Measurements from ENCODE around the gene RNF41.

RNF41 gene

GRCh38 chr12:56221232-56221756 lies 428 bp downstream of the RNF41 start:
- no peak overlapping the region for H2AK5ac ChIP-seq (ENCODE audit: low read depth, low read length)
- peak overlapping the region; percentile 47 for H2BK5ac ChIP-seq (ENCODE audit: low read length)
- no peaks in the 10 kb centered on the region for H3K9me3 ChIP-seq (replicated peaks in 1 of 2; ENCODE audit: control insufficient read depth in 2 of 2, insufficient read depth in 1 of 2, low read depth in 1 of 2, low read length in 2 of 2)
- peak overlapping the region; percentile 2 for H2BK120ac ChIP-seq (ENCODE audit: low read depth, low read length)
- peak overlapping the region; percentile 88 for H2AFZ ChIP-seq (ENCODE audit: low read length)
- peak overlapping the region; percentile 12 for H3K14ac ChIP-seq (ENCODE audit: low read length)
- H4K91ac ChIP-seq (ENCODE audit: low read depth, low read length, poor library complexity), result no peak overlapping the region
- peak overlapping the region; percentile 95 for H3K27ac ChIP-seq (replicated peaks; ENCODE audit: low read length)
- H3K36me3 ChIP-seq (replicated peaks in 1 of 2; ENCODE audit: control insufficient read depth in 2 of 2, insufficient read depth in 2 of 2, low read length in 2 of 2), result peaks cover 11 to 25% of the 10 kb centered on the region in 2 donors
- no CpG with 5 or more reads among the region's 21 CpGs for WGBS, 2 donors (ENCODE audit: extremely low coverage in 2 of 2, insufficient read length in 2 of 2, insufficient replicate concordance in 1 of 2)
- H2BK12ac ChIP-seq (ENCODE audit: low read length), result no peak overlapping the region
- H3K27me3 ChIP-seq (ENCODE audit: control insufficient read depth in 3 of 3, insufficient read depth in 3 of 3, low read depth in 1 of 3, low read length in 3 of 3), result no peaks in the 10 kb centered on the region
- H3K4me2 ChIP-seq (ENCODE audit: insufficient read depth, low read length, poor library complexity, severe bottlenecking), result peak overlapping the region; percentile 79
- peaks cover 10% of the 10 kb centered on the region for H3K79me1 ChIP-seq (ENCODE audit: low read depth, low read length)
- H3K23ac ChIP-seq (ENCODE audit: low read depth, low read length, poor library complexity), result peak overlapping the region; percentile 96
- H3K4me3 ChIP-seq (ENCODE audit: low read length in 2 of 2), result peak overlapping the region; percentile 72 to 88
- H3K4me1 ChIP-seq (ENCODE audit: control insufficient read depth in 2 of 2, insufficient read depth in 1 of 2, low read depth in 1 of 2, low read length in 2 of 2), result peaks cover 2 to 13% of the 10 kb centered on the region in 2 donors
- H3K4ac ChIP-seq (ENCODE audit: low read length), result no peak overlapping the region
- H4K8ac ChIP-seq (ENCODE audit: low read depth, low read length), result no peak overlapping the region
- H3K18ac ChIP-seq (ENCODE audit: low read length), result peak overlapping the region; percentile 90
- no peak overlapping the region for H2BK15ac ChIP-seq (ENCODE audit: low read length)
- H3K9ac ChIP-seq (ENCODE audit: low read depth, low read length, poor library complexity), result peak overlapping the region; percentile 90
- DNase-seq (ENCODE audit: low spot score), result peak; percentile 65

GRCh38 chr12:56220611-56221231 lies 1.0 kb downstream of the RNF41 start:
- H3K23ac ChIP-seq (ENCODE audit: low read depth, low read length, poor library complexity), result no peak overlapping the region
- H3K18ac ChIP-seq (ENCODE audit: low read length), result no peak overlapping the region
- peak overlapping the region; percentile 88 for H2AFZ ChIP-seq (ENCODE audit: low read length)
- no peaks in the 10 kb centered on the region for H3K9me3 ChIP-seq (replicated peaks in 1 of 2; ENCODE audit: control insufficient read depth in 2 of 2, insufficient read depth in 1 of 2, low read depth in 1 of 2, low read length in 2 of 2)
- H3K36me3 ChIP-seq (replicated peaks in 1 of 2; ENCODE audit: control insufficient read depth in 2 of 2, insufficient read depth in 2 of 2, low read length in 2 of 2), result peaks cover 9 to 23% of the 10 kb centered on the region in 2 donors
- H4K91ac ChIP-seq (ENCODE audit: low read depth, low read length, poor library complexity), result no peak overlapping the region
- H3K9ac ChIP-seq (ENCODE audit: low read depth, low read length, poor library complexity), result peak overlapping the region; percentile 90
- peaks cover 2 to 13% of the 10 kb centered on the region in 2 donors for H3K4me1 ChIP-seq (ENCODE audit: control insufficient read depth in 2 of 2, insufficient read depth in 1 of 2, low read depth in 1 of 2, low read length in 2 of 2)
- no peak overlapping the region for H2AK5ac ChIP-seq (ENCODE audit: low read depth, low read length)
- H2BK15ac ChIP-seq (ENCODE audit: low read length), result no peak overlapping the region
- H2BK12ac ChIP-seq (ENCODE audit: low read length), result no peak overlapping the region
- no CpG with 5 or more reads among the region's 10 CpGs for WGBS, 2 donors (ENCODE audit: extremely low coverage in 2 of 2, insufficient read length in 2 of 2, insufficient replicate concordance in 1 of 2)
- peak; percentile 5 for DNase-seq (ENCODE audit: low spot score)
- H3K14ac ChIP-seq (ENCODE audit: low read length), result no peak overlapping the region
- no peak overlapping the region for H2BK5ac ChIP-seq (ENCODE audit: low read length)
- no peaks in the 10 kb centered on the region for H3K27me3 ChIP-seq (ENCODE audit: control insufficient read depth in 3 of 3, insufficient read depth in 3 of 3, low read depth in 1 of 3, low read length in 3 of 3)
- H3K4me3 ChIP-seq (ENCODE audit: low read length in 2 of 2), result peak overlapping the region; percentile 72 to 88
- no peak overlapping the region for H3K4ac ChIP-seq (ENCODE audit: low read length)
- H3K27ac ChIP-seq (replicated peaks; ENCODE audit: low read length), result peak overlapping the region; percentile 95
- H2BK120ac ChIP-seq (ENCODE audit: low read depth, low read length), result peak overlapping the region; percentile 2
- peak overlapping the region; percentile 79 for H3K4me2 ChIP-seq (ENCODE audit: insufficient read depth, low read length, poor library complexity, severe bottlenecking)
- H3K79me1 ChIP-seq (ENCODE audit: low read depth, low read length), result peaks cover 10% of the 10 kb centered on the region
- no peak overlapping the region for H4K8ac ChIP-seq (ENCODE audit: low read depth, low read length)

- Histone ChIP-seq H3K4me2 (ENCODE audit: insufficient read depth, low read length, poor library complexity, severe bottlenecking) (no peak overlapping the region), H3K23ac (ENCODE audit: low read depth, low read length, poor library complexity) (no peak overlapping the region), H4K91ac (ENCODE audit: low read depth, low read length, poor library complexity) (no peak overlapping the region), H3K4me1 (ENCODE audit: control insufficient read depth in 2 of 2, insufficient read depth in 1 of 2, low read depth in 1 of 2, low read length in 2 of 2) (peaks cover 2 to 10% of the 10 kb centered on the region in 2 donors), H3K9ac (ENCODE audit: low read depth, low read length, poor library complexity) (no peak overlapping the region), H3K79me1 (ENCODE audit: low read depth, low read length) (peaks cover 10% of the 10 kb centered on the region), H2BK120ac (ENCODE audit: low read depth, low read length) (no peak overlapping the region), H3K4ac (ENCODE audit: low read length) (no peak overlapping the region), H3K36me3 (replicated peaks in 1 of 2; ENCODE audit: control insufficient read depth in 2 of 2, insufficient read depth in 2 of 2, low read length in 2 of 2) (peaks cover 12 to 22% of the 10 kb centered on the region in 2 donors), H3K18ac (ENCODE audit: low read length) (no peak overlapping the region), H2BK12ac (ENCODE audit: low read length) (no peak overlapping the region), H2AK5ac (ENCODE audit: low read depth, low read length) (no peak overlapping the region), H4K8ac (ENCODE audit: low read depth, low read length) (no peak overlapping the region), H3K27me3 (ENCODE audit: control insufficient read depth in 3 of 3, insufficient read depth in 3 of 3, low read depth in 1 of 3, low read length in 3 of 3) (no peaks in the 10 kb centered on the region), H2AFZ (ENCODE audit: low read length) (no peak overlapping the region), H3K27ac (replicated peaks; ENCODE audit: low read length) (no peak overlapping the region), H3K14ac (ENCODE audit: low read length) (no peak overlapping the region), H2BK5ac (ENCODE audit: low read length) (no peak overlapping the region), H3K9me3 (replicated peaks in 1 of 2; ENCODE audit: control insufficient read depth in 2 of 2, insufficient read depth in 1 of 2, low read depth in 1 of 2, low read length in 2 of 2) (no peaks in the 10 kb centered on the region), H3K4me3 (ENCODE audit: low read length in 2 of 2) (no peak overlapping the region), H2BK15ac (ENCODE audit: low read length) (no peak overlapping the region)
- no CpG with 5 or more reads among the region's 9 CpGs for WGBS, 2 donors (ENCODE audit: extremely low coverage in 2 of 2, insufficient read length in 2 of 2, insufficient replicate concordance in 1 of 2)
- no peak for DNase-seq (ENCODE audit: low spot score)
Observed at GRCh38 chr12:56219840-56220239, 1.9 kb downstream of the RNF41 start.

- Histone ChIP-seq H2AK5ac (ENCODE audit: low read depth, low read length) (no peak overlapping the region), H2BK5ac (ENCODE audit: low read length) (no peak overlapping the region), H3K18ac (ENCODE audit: low read length) (no peak overlapping the region), H2BK12ac (ENCODE audit: low read length) (no peak overlapping the region), H3K27me3 (ENCODE audit: control insufficient read depth in 3 of 3, insufficient read depth in 3 of 3, low read depth in 1 of 3, low read length in 3 of 3) (no peaks in the 10 kb centered on the region), H3K79me1 (ENCODE audit: low read depth, low read length) (peaks cover 10% of the 10 kb centered on the region), H3K9ac (ENCODE audit: low read depth, low read length, poor library complexity) (no peak overlapping the region), H3K4ac (ENCODE audit: low read length) (no peak overlapping the region), H3K4me3 (ENCODE audit: low read length in 2 of 2) (no peak overlapping the region), H3K4me2 (ENCODE audit: insufficient read depth, low read length, poor library complexity, severe bottlenecking) (no peak overlapping the region), H4K8ac (ENCODE audit: low read depth, low read length) (no peak overlapping the region), H3K27ac (replicated peaks; ENCODE audit: low read length) (no peak overlapping the region), H2AFZ (ENCODE audit: low read length) (no peak overlapping the region), H3K14ac (ENCODE audit: low read length) (no peak overlapping the region), H3K23ac (ENCODE audit: low read depth, low read length, poor library complexity) (no peak overlapping the region), H2BK15ac (ENCODE audit: low read length) (no peak overlapping the region), H3K36me3 (replicated peaks in 1 of 2; ENCODE audit: control insufficient read depth in 2 of 2, insufficient read depth in 2 of 2, low read length in 2 of 2) (peaks cover 29 to 53% of the 10 kb centered on the region in 2 donors), H3K4me1 (ENCODE audit: control insufficient read depth in 2 of 2, insufficient read depth in 1 of 2, low read depth in 1 of 2, low read length in 2 of 2) (no peaks in the 10 kb centered on the region), H3K9me3 (replicated peaks in 1 of 2; ENCODE audit: control insufficient read depth in 2 of 2, insufficient read depth in 1 of 2, low read depth in 1 of 2, low read length in 2 of 2) (no peaks in the 10 kb centered on the region), H2BK120ac (ENCODE audit: low read depth, low read length) (no peak overlapping the region), H4K91ac (ENCODE audit: low read depth, low read length, poor library complexity) (no peak overlapping the region)
- DNase-seq (ENCODE audit: low spot score), result no peak
- no CpG with 5 or more reads among the region's 3 CpGs for WGBS, 2 donors (ENCODE audit: extremely low coverage in 2 of 2, insufficient read length in 2 of 2, insufficient replicate concordance in 1 of 2)
Observed at GRCh38 chr12:56216461-56216860, 5.3 kb downstream of the RNF41 start.

All from neuronal stem cell (in vitro differentiated cells).